Measurements from ENCODE around the gene TRIM5.
A peak's percentile ranks its signal among the peaks of the same experiment; 100 is the strongest.
"Not testable (repeated sequence)": the region's sequence is repeated elsewhere in the genome, so short reads cannot be mapped to it uniquely, and the experiment has no call there.

TRIM5 gene

GRCh38 chr11:5689551-5689983, 4.7 kb upstream of the TRIM5 start, which contains the start of gene TRIM22:
Gene TRIM22 (plus strand): TSS chr11:5689790. CDS start chr11:5696233, 6,443 bp downstream.
- TF ChIP-seq CTCF (IDR thresholded peaks at IDR 0.05; ENCODE audit: control insufficient read depth, extremely low read depth, insufficient read depth): no peak
- no peak for DNase-seq (ENCODE audit: low read depth)
- H3K4me3 ChIP-seq (ENCODE audit: low read depth, low read length): no peak within 1 kb of the TSS

- TF ChIP-seq CTCF (IDR thresholded peaks at IDR 0.05; ENCODE audit: control insufficient read depth, extremely low read depth, insufficient read depth): no peak
- no peak overlapping the region for H3K4me3 ChIP-seq (ENCODE audit: low read depth, low read length)
- DNase-seq (ENCODE audit: low read depth): no peak
Observed at GRCh38 chr11:5688482-5688881, 3.6 kb upstream of the TRIM5 start.

- no peak for TF ChIP-seq CTCF (IDR thresholded peaks at IDR 0.05; ENCODE audit: control insufficient read depth, extremely low read depth, insufficient read depth)
- DNase-seq (ENCODE audit: low read depth): no peak
- no peak overlapping the region for H3K4me3 ChIP-seq (ENCODE audit: low read depth, low read length)
Observed at GRCh38 chr11:5686426-5686825, 1.6 kb upstream of the TRIM5 start.

- H3K4me3 ChIP-seq (ENCODE audit: low read depth, low read length): peak overlapping the region; percentile 60
- no peak for TF ChIP-seq CTCF (IDR thresholded peaks at IDR 0.05; ENCODE audit: control insufficient read depth, extremely low read depth, insufficient read depth)
- no peak for DNase-seq (ENCODE audit: low read depth)
Observed at GRCh38 chr11:5684036-5684645, 733 bp downstream of the TRIM5 start.

DNA sequence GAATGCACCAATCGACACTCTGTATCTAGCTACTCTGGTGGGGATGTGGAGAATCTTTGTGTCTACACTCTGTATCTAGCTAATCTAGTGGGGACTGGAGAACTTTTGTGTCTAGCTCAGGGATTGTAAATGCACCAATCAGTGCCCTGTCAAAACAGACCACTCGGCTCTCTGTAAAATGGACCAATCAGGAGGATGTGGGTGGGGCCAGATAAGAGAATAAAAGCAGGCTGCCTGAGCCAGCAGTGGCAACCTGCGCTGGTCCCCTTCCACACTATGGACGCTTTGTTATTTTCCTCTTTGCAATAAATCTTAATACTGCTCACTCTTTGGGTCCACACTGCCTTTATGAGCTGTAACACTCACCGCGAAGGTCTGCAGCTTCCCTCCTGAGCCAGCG, 1.3 kb downstream of the TRIM5 start:
- not testable (repeated sequence) for DNase-seq (ENCODE audit: low read depth)
- peak overlapping the region; percentile 60 for H3K4me3 ChIP-seq (ENCODE audit: low read depth, low read length)

DNA sequence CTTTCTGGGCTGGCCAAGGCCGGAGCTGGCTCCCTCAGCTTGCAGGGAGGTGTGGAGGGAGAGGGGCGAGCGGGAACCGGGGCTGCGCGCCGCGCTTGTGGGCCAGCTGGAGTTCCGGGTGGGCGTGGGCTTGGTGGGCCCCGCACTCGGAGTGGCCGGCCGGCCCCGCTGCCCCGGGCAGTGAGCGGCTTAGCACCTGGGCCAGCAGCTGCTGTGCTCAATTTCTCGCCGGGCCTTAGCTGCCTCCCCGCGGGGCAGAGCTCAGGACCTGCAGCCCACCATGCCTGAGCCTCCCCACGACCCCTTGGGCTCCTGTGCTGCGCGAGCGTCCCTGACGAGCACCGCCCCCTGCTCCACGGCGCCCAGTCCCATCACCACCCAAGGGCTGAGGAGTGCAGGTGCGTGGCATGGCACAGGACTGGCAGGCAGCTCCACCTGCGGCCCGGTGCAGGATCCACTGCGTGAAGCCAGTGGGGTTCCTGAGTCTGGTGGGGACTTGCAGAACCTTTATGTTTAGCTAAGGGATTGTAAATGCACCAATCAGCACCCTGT, 1.9 kb downstream of the TRIM5 start:
- DNase-seq (ENCODE audit: low read depth); H3K4me3 ChIP-seq (ENCODE audit: low read depth, low read length): not testable (repeated sequence)

GRCh38 chr11:5679811-5680210, 5.1 kb downstream of the TRIM5 start:
- DNase-seq (ENCODE audit: low read depth): no peak
- no peak for TF ChIP-seq CTCF (IDR thresholded peaks at IDR 0.05; ENCODE audit: control insufficient read depth, extremely low read depth, insufficient read depth)
- no peak overlapping the region for H3K4me3 ChIP-seq (ENCODE audit: low read depth, low read length)

- no peak for TF ChIP-seq CTCF (IDR thresholded peaks at IDR 0.05; ENCODE audit: control insufficient read depth, extremely low read depth, insufficient read depth)
- no peak overlapping the region for H3K4me3 ChIP-seq (ENCODE audit: low read depth, low read length)
- DNase-seq (ENCODE audit: low read depth): no peak
Observed at GRCh38 chr11:5674391-5674790, 10.5 kb downstream of the TRIM5 start.
